G401 (cell line): ENCODE measurements around the gene PBX4. TPM values are rescaled to one million over a fixed set of nuclear protein-coding genes. Genes with fewer than 3 reads are reported as not detected.

Experiments
- DNase-seq: peaks from one replicate; pipeline ENCODE4 v3.0.0-alpha.2; 2015; ENCODE audit warnings: low spot score
- in situ Hi-C: cut with HindIII; loops from 2 replicates; pipeline ENCODE4 v1.10.0; 2016; ENCODE audit warnings: low sequenced_read_pairs, mixed read lengths
- total RNA-seq: library from RNA; depleted of rRNA; stranded (reverse); fragments of >200 nt; shearing (Covaris generic); gene quantifications from 2 replicates; pipeline ENCODE4 v1.2.3, GENCODE V29; 2014

The PBX4 gene
- total RNA-seq, 1 experiment from 2014 or later = 7.7 TPM

DNA sequence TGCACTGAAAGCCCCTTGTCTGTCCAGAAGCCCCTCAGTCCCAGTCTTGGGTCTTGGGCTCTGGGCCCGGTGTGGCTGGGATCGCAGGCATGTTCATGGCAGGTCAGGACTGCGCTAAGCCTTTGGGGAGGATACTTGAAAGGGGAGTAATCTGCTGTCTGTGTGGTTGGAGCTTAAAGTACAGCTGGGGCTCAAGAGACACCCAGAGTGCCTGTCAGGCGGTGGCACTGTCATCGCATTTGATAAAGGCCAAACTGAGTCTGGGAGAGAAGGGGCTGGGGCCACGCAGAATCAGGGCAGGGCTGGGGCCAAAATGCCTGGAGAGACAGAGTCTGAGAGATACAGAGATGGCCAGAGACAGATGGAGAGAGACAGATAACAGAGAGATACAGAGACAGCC lies 84.6 kb downstream of the PBX4 start:
- no peak for DNase-seq
- in situ Hi-C loops = no loop called here

DNA sequence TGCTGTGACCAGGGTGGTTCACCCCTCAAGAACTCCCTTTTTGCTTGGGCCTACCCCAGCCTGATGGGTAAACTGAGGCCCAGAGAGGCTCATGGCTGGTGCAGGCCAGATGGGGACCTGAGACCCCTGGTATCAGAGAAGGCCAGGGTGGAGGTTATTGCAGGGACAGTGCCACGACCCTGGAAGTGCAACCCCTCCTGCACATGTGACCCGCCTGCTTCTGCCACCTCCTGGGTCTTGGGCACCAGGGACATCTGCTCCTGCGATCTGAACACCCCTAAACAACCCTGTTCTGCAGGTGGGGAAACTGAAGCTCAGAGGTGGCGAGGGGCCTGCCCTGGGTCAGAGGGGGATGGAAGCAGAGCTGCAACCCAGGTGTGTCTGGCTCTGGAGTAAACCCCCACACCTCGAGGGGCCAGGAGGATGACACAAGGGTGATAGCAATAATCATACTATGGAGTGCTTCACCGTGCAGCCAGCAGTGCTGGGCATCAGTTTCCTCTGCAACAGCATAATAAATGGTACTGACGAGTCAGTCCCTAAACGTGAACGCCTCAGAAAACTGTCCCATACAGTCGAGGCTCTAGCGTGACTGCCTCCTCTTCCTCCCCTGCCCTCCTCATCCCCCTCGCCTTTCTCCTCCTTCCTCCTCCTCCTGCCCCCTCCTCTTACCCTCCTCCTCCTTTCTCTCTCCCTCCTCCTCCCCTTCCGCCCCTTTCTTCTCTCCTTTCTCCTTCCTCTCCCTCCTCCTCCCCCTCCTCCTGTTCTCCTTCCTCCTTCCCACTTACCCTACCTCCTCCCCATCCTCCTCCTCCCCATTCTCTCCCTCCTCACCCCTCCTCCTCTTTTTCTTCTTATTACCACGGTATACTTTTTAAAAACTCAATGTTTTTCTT lies 85.4 kb downstream of the PBX4 start:
- no peak for DNase-seq
- in situ Hi-C loops = no loop called here

DNA sequence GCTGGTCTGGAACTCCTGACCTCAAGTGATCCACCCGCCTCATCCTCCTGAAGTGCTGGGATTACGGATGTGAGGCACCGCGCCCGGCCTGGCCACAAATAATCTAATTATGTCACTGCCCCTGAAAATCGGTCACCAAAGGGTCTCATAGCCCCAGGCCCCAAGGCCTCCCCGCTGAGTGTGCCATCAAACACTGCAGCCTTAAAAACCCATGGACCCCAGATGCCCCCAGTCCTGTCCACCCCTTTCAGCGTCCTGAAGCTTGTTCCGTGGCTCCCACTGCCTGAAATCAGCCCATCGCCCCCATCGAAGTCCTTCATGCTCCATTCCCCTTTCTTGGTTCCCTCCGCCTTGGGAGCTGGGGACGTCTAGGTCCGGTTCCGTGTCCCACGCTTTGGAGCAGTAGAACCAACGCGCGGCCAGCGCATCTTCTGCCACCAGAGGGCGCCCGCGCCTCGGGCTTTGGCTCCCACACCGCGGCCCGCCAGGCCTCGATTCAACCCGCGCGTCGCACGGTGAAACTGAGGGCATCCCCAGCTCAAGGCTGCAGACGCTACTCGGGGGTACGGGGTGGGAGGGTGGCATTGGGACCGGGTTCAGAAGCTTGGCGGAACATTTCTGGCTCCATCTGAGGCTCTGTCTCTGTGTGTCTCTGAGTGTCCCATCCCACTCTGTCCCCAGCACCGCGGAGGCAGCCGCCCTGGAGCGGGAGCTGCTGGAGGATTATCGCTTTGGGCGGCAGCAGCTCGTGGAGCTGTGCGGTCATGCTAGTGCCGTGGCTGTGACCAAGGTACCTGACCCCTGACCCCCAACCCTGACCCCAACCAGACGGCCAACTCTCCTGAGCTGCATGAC lies 86.3 kb downstream of the PBX4 start:
- DNase-seq = peak; percentile 75
- in situ Hi-C loops = no loop called here

DNA sequence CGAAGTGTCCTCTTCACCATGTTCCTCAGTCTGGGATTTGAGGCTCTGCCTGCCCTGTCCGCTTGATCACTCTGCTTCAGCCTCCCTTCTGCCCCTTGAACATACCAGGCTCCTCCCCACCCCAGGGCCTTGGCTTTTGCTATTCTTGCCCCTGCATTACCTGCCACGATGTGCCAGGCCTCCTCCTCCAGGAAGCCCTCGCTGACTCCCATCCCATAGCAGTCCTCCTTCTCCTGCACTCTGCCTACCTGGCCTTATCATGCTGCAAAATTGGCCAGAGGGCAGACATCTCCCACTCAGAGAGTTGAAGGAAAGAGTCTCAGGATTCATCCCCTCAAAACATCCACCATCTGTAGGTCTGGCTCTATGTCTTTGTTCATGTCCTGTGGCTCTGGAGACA lies 87.6 kb downstream of the PBX4 start:
- no peak for DNase-seq
- in situ Hi-C loops = no loop called here

DNA sequence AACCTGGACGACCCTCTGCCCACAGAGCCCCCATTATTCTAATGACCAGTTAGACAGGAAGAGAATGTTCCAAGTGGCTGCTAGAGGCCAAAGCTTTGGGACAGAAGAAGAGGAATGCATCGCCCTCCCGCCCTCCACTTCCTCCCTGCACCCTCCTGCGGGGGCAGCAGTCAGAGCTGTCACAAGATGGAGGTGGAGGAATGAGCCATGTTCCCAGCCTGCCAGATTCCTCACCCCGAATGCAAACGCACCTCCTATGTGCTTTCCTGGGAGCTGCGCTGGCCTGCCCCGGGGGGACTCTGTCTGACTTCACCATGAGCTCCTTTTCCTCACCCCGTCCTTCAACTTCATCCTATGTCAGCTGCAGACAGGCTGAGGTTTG lies 88.1 kb downstream of the PBX4 start:
- in situ Hi-C loops = no loop called here
- no peak for DNase-seq

DNA sequence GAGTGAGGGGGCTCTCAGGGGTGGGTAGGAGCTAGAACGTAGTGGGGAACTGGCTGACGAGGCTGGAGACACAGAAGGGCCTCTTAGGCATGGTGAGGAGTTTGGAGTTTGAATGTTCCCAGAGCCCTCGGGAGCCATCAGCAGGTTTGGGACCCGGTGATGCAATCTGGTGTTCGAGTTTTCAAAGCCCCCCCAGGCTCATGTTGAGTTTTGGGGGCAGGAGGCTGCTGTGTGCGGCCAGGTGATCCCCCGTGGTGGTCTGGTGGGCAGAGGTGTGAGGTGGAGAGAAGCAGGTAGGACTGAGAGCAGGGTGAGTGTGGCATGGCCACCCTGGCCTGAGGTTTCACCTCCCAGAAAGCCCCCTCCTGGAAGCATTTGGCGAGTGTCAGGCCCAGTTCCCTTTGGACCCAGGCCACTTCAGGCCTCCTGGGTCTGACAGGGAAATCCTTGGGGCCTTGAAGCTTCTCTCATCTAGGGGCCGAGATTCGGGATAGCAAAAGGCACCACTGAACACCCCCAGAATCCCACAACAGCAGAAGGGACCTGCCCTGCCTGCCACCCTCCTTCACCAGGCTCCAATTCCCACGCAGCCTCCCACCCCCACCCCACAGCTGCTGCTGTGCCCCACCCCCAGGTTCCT lies 88.6 kb downstream of the PBX4 start:
- no peak for DNase-seq
- in situ Hi-C loops = no loop called here

DNA sequence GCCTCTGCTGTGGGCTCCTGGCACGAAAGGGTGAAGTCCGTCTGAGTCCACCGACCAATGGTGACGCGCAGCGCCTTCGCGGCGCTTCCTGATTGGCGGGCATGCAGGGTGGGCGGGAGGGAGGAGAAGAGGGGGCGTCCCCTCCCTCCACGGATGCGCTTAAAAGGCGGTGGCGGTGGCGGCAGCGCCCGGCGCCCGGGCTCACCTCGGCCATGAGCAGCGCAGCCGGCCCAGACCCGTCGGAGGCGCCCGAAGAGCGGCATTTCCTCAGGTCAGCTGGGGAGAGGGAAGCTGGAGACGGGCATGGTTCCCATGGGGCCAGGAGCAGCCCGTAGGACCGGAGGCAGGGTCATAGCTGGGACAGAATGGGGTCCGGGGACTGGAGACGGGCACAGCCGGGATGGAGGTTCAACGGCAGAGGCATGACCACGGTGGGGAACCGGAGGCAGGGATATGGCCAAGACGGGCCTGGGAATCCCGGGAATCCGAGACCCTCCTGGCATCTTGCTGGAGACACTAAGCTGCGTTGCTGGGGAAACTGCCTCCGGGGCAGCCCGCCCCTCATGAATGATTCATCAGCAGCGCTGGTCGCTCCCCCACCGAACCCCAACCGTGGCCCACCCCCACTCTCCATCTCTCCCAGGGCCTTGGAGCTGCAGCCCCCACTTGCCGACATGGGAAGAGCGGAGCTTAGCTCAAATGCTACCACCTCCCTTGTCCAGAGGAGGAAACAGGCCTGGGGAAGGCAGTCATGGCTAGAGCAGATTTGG lies 89.6 kb downstream of the PBX4 start, which contains the start of gene YJEFN3:
Gene YJEFN3, plus strand, starts transcription at position 191 of the 770 bp plus-strand sequence. Its CDS starts 22 bp downstream, at position 213.
- peak; percentile 84 for DNase-seq
- in situ Hi-C loops = no loop called here

DNA sequence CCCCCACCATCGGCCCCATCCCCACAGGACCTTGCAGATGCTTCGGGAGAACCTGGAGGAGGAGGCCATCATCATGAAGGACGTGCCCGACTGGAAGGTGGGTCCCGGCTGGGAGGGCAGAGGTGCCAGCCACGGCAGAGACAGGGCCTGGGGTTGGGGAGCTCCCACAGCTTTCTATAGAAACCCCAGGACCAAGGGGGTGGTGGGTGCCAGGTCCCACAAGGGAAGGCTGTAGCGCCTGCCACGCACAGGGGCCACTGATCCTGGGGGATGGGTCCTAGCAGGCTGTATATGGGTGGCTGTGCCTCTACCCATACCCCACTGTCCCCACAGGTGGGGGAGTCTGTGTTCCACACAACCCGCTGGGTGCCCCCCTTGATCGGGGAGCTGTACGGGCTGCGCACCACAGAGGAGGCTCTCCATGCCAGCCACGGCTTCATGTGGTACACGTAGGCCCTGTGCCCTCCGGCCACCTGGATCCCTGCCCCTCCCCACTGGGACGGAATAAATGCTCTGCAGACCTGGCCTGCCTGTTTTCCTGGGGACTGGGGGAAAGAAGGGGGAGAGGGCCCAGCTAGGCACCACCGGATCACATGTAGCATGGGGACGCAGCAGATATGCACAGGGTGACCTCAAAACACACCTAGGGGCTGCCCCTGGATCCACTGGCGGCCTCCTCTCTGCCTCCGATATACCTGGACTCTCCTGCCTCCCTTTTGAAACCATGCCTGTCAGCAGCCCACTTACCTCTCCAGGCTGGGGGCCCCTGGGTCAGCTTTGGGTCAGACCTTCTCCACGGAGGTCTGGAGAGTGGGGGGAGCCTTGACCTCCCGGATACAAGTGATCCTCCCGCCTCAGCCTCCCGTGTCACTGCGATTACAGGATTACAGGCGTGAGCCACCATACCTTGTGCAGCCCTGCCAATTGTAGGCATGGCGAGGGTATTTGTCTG lies 90.5 kb downstream of the PBX4 start:
- in situ Hi-C loops = no loop called here
- DNase-seq = no peak

DNA sequence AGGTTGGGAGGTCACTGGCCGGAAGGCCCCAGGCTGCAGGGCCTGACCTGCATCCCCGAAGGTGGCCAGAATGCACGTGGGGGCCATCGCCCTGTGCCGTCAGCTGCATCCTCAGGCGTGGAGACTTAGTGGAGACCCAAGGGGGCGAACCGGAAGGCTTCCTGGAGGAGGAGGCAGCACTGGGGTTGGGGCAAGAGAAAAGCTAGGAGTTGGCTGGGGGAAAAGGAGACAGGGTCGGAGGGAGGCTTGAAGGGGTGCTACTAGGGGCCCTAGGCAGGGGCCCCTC lies 91.2 kb downstream of the PBX4 start:
- in situ Hi-C loops = no loop called here
- DNase-seq = no peak

DNA sequence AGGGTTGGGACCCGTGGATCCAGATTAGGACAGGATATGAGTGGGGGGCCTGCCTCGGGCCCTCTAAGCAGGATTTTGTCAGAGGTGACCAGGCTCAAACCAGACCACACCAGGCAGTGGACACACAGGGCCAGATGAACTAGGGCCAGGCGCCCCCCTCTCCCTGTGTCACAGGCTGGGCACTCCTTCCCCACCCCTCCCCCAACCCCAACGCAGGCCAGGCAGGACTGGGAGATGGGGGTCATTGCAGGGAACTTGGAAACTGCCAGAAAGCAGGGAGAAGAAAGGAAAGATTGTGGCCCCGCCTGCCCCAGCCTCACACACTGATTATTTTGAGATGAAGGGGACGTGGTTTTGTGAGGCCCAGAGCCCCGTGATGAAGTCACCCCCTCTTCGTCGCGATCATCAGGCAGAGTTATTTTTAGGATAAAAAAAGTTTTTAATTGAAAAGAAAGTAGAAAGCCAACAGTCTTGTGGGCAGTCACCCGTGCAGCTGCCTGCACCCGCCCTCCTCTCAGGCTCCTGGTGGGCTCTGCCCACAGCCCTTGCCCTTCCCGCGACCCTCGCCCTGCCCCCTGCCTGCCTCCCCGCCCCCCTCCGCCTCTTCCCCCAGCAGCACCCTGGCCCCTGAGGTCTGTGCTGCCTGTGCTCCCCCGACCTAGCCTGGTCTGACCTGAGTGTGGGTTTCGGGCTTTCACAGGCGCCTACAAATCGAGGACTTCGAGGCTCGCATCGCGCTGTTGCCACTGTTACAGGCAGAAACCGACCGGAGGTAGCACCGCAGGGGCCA lies 91.7 kb downstream of the PBX4 start:
- in situ Hi-C loops = no loop called here

DNA sequence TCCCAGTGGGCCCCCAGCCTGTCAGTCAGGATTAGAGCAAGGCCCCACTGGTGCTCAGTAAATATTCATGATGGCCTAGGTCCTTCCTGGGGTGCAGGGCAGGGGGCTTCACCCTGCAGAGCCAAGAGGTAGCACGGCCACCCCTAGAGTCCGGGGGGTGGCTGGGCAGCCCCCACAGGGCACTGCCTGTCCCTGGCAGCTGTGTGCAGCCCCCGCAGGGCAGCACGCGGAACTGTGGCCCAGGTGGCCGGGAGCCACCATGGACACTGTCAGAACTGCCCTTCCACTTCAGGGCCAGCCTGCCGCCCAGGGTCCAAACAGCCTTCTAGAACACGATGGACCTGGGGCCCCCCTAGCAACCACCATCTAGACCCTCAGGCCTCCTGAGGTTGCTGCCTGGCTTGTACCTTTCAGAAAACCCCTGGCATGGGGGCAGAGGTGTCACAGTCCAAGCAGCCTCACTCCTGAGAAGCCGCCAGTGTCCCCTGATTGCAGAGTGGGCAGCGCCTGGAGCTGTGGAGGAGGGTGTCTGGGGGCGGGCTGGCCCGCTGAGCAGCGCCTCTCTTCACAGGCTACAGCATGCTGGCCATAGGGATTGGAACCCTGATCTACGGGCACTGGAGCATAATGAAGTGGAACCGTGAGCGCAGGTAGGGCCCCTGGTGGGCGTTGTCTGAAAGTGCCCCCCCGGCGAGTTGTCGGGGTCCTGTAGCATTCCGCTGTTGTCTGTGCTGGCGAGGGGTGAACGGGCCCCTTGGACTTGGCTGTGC lies 92.7 kb downstream of the PBX4 start:
- in situ Hi-C loops = no loop called here
- no peak for DNase-seq

More for the DNA sequence above, 91.7 kb downstream of the PBX4 start:
- DNase-seq = no peak

DNA sequence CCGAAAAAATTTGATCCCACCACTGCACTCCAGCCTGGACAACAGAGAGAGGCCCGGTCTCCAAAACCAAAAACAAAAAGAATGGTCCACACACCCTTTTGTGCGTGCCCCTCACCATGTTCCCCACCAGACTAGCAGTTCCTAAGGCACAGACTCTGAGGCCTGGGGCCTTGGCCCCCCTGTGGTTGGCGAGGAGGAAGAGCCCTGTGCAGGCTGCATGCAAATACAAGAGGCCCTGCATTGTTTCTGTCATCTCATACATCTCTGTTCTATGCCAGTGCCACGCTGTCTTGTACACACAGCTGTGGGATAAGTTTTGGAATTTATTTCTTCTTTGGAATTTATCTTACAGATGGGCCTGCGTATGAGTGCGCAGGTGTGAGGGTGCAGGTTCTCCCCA lies 94.4 kb downstream of the PBX4 start:
- DNase-seq = no peak
- in situ Hi-C loops = no loop called here

DNA sequence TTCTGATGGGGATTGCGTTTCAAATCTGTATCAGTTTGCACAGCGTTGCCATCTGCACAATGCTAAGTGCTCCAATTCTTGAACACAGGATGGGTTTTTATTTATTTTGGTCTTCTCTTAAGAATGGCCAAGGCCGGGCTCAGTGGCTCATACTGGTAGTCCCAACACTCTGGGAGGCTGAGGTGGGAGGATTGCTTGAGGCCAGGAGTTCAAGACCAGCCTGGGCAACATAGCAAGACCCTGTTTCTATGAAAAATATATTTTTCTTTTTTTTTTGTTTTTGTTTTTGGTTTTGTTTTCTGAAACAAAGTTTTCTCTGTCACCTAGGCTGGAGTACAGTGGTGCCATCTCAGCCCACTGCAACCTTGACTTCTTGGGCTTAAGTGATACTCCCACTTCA lies 95.3 kb downstream of the PBX4 start:
- in situ Hi-C loops = no loop called here
- DNase-seq = no peak

DNA sequence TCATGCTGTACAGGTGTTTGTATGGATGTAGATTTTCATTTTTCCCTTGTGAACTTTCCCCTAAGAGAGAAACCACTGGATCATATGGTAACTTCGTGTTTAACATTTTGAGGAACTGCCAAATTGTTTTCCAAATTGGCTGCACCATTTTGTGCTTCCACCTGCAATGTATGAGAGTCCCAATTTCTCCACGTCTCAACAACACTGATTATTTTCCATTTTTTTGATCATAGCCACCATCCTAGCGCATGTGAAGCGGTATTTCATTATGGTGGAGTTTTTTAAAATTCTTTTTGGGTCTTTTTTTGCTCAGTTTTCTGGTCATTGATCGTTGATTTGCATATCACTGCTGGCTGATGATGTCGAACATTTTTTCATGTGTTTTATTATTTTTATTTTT lies 97.5 kb downstream of the PBX4 start:
- no peak for DNase-seq
- in situ Hi-C loops = no loop called here

DNA sequence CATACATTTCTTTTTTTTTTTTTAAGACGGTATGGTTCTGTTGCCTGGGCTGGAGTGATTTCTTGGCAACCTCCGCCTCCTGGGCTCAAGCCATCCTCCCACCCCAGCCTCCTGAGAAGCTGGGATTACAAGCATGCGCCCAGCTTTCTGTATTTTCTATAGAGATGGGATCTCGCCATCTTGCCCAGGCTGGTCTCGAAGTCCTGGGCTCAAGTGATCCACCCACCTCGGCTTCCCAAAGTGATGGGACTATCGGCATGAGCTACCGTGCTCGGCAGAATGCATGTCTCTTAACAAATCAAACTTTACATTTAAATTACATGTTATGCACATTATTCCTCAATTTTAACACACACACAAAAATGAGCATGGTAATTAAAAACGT lies 101.3 kb downstream of the PBX4 start:
- no peak for DNase-seq
- in situ Hi-C loops = no loop called here

DNA sequence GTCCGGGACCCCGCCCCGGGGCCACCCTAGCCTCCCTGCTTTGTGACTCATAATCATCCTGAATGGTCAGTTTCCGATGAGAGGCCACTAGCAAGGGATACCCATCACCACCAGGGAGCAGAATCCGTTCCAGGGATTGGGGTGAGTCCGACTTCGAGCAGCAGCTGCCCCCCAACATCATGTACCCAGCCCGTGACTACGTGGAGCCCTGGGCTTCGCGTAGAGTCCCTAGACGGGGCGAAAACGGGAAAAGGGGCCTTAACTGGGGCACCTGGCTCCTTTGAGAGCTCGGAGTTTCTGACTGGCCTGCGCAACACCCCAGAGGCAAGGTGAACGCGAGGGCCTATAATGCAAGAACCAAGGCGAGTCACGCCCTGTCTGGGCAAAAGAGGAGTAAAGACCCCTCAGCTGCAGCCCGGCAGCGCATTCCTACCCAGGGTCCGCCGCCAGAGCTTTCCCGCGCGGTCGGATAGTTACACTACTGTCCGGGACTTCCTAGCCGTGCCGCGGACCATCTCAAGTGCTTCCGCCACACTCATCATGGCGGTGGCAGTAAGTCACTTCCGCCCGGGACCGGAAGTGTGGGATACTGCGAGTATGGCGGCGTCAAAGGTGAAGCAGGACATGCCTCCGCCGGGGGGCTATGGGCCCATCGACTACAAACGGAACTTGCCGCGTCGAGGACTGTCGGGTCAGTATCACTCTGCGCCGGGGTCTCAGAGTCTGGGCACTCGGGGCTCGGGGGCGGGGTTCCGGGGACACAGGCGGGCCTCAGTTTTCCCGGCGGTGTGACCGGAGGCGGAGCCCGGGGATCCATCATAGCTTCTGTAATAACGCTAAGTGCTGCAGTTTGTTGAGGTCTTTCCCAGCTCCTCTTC lies 102.6 kb downstream of the PBX4 start, which contains the start of gene NDUFA13:
Gene NDUFA13, plus strand, starts transcription at position 584 of the 878 bp plus-strand sequence. Its CDS starts 14 bp downstream, at position 598.
- in situ Hi-C loops = no loop called here
- peak; percentile 92 for DNase-seq
